HepG2 (cell line): ENCODE measurements around the gene ST3GAL2.

ENCODE experiments used
- ATF1 ChIP-seq: IDR thresholded peaks from 2 replicates; pipeline ENCODE4 v1.6.1; 2016; ENCODE audit warnings: mild to moderate bottlenecking, control low read depth
- EP300 ChIP-seq, 3 experiments: sonication (generic) in 1 of 3; formaldehyde crosslinking in 1 of 3; IDR thresholded peaks; 2 replicates each; pipeline versions ENCODE4 v1.5.1 to v1.6.1; 2011 to 2020; ENCODE audit warnings: low read depth in 2 of 3, low read length in 2 of 3, borderline replicate concordance in 1 of 3, improper control_type of control experiment in 1 of 3, mild to moderate bottlenecking in 1 of 3, missing genetic modification reagents in 1 of 3, moderate library complexity in 1 of 3
- ETV6 ChIP-seq: sonication (generic); formaldehyde crosslinking; conservative IDR thresholded peaks from 2 replicates; pipeline ENCODE4 v1.4.0; 2020; ENCODE audit warnings: missing genetic modification reagents
- EZH2 ChIP-seq: conservative IDR thresholded peaks from 2 replicates; pipeline ENCODE4 v1.6.1; 2012; ENCODE audit warnings: mild to moderate bottlenecking, low read depth, low read length, moderate library complexity
- HNRNPL ChIP-seq: fragments of 200-400 bp; formaldehyde crosslinking; IDR thresholded peaks from 2 replicates; pipeline ENCODE4 v1.6.1; 2017; ENCODE audit warnings: mild to moderate bottlenecking, low read depth, low read length
- MZF1 ChIP-seq: sonication (generic); formaldehyde crosslinking; IDR thresholded peaks from 2 replicates; pipeline ENCODE4 v1.8.1; 2023; ENCODE audit warnings: mild to moderate bottlenecking, missing genetic modification reagents, borderline replicate concordance
- SP1 ChIP-seq, 2 experiments: fragments of 450-650 bp in 1 of 2; sonication (generic) in 1 of 2; formaldehyde crosslinking in 1 of 2; IDR thresholded peaks; 2 replicates each; pipeline versions ENCODE4 v1.4.0 to v1.6.1; 2016 to 2020; ENCODE audit warnings: missing genetic modification reagents in 1 of 2
- STAG1 ChIP-seq: sonication (generic); formaldehyde crosslinking; IDR thresholded peaks from 2 replicates; pipeline ENCODE4 v1.4.0; 2020; ENCODE audit warnings: missing genetic modification reagents
- YY1 ChIP-seq: IDR thresholded peaks from 2 replicates; pipeline ENCODE4 v1.6.1; 2011; ENCODE audit warnings: low read length, low read depth, moderate library complexity, mild to moderate bottlenecking; ENCODE audit not compliant: insufficient read depth, insufficient replicate concordance
- ZNF589 ChIP-seq: sonication (generic); formaldehyde crosslinking; conservative IDR thresholded peaks from 2 replicates; pipeline ENCODE4 v1.8.0; 2022; ENCODE audit warnings: mild to moderate bottlenecking, moderate library complexity, missing genetic modification reagents
- TF ChIP-seq, protein P1 (sequence below): sonication (generic); formaldehyde crosslinking; IDR thresholded peaks from 2 replicates; pipeline ENCODE4 v1.4.0; 2020; ENCODE audit warnings: mild to moderate bottlenecking, missing genetic modification reagents
- TF ChIP-seq, protein P2 (sequence below): sonication (generic); formaldehyde crosslinking; IDR thresholded peaks from 2 replicates; pipeline ENCODE4 v1.4.0; 2020; ENCODE audit warnings: missing genetic modification reagents
- TF ChIP-seq, protein P3 (sequence below): sonication (generic); formaldehyde crosslinking; IDR thresholded peaks from 2 replicates; pipeline ENCODE4 v1.5.0; 2020; ENCODE audit warnings: mild to moderate bottlenecking, missing genetic modification reagents, moderate library complexity
- TF ChIP-seq, protein P4 (sequence below): sonication (generic); formaldehyde crosslinking; IDR thresholded peaks from 2 replicates; pipeline ENCODE4 v1.4.0; 2020; ENCODE audit warnings: missing genetic modification reagents

DNA sequence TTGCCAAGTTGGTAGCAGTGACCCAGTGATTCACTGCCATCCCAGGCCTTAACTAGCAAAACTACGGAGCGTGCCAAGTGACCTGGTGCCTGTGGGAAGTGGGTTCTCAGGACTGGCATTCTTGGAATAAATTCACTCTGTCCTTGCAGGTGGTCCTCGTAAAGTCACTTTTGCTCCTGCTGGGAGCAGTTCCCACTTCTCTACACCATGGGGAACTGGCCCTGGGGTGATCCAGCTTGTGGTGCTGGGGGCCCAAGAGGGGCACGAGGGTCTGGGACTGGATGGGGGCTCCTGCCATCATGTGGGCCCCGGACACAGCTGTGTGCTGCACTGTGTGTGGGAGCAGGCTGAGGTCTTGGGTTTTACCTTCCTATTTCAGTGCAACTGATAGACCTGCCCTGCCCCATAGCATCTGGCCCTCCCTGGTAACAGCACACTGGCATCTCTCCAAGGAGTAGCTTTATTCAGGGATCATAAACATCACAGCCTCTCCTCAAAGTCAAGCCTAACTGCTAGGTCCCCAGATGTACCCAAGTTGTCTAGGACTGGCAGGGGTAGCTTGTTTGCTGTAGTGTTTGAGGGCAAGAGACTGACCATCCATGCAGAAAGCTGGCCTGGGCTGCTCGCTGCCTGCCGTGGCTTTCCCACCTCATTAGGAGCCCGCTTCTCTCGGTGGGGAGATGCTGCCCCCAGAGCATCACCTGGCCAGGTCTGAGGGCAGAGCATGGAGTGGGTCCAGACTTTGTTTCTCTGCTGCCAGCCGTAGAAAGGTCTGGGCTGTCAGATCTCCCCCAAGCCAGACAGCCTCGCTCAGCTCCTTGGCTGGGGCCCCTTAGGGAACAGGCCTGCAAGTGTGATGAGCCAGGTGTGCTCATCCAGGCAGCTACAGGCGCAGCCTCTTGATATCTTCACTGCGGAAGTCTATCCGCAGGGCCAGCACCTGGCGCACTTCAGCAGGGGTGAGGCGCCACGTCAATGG, 41.5 kb upstream of the ST3GAL2 start:
- TF ChIP-seq SP1 (IDR thresholded peaks at IDR 0.05) (no peak), SP1 (CRISPR knock-in tag; IDR thresholded peaks at IDR 0.05) (no peak), EP300 (IDR thresholded peaks at IDR 0.05; ENCODE audit: low read depth in 2 of 2, low read length in 2 of 2) (no peak), EP300 (CRISPR knock-in tag; IDR thresholded peaks at IDR 0.05; ENCODE audit: borderline replicate concordance) (no peak), ETV6 (CRISPR knock-in tag) (no peak), EZH2 (no peak), YY1 (no peak), ZNF589 (CRISPR knock-in tag) (no peak), MZF1 (CRISPR knock-in tag) (no peak), ATF1 (CRISPR knock-in tag) (no peak), STAG1 (CRISPR knock-in tag) (no peak), HNRNPL (no peak)
- TF ChIP-seq, protein P1, sequence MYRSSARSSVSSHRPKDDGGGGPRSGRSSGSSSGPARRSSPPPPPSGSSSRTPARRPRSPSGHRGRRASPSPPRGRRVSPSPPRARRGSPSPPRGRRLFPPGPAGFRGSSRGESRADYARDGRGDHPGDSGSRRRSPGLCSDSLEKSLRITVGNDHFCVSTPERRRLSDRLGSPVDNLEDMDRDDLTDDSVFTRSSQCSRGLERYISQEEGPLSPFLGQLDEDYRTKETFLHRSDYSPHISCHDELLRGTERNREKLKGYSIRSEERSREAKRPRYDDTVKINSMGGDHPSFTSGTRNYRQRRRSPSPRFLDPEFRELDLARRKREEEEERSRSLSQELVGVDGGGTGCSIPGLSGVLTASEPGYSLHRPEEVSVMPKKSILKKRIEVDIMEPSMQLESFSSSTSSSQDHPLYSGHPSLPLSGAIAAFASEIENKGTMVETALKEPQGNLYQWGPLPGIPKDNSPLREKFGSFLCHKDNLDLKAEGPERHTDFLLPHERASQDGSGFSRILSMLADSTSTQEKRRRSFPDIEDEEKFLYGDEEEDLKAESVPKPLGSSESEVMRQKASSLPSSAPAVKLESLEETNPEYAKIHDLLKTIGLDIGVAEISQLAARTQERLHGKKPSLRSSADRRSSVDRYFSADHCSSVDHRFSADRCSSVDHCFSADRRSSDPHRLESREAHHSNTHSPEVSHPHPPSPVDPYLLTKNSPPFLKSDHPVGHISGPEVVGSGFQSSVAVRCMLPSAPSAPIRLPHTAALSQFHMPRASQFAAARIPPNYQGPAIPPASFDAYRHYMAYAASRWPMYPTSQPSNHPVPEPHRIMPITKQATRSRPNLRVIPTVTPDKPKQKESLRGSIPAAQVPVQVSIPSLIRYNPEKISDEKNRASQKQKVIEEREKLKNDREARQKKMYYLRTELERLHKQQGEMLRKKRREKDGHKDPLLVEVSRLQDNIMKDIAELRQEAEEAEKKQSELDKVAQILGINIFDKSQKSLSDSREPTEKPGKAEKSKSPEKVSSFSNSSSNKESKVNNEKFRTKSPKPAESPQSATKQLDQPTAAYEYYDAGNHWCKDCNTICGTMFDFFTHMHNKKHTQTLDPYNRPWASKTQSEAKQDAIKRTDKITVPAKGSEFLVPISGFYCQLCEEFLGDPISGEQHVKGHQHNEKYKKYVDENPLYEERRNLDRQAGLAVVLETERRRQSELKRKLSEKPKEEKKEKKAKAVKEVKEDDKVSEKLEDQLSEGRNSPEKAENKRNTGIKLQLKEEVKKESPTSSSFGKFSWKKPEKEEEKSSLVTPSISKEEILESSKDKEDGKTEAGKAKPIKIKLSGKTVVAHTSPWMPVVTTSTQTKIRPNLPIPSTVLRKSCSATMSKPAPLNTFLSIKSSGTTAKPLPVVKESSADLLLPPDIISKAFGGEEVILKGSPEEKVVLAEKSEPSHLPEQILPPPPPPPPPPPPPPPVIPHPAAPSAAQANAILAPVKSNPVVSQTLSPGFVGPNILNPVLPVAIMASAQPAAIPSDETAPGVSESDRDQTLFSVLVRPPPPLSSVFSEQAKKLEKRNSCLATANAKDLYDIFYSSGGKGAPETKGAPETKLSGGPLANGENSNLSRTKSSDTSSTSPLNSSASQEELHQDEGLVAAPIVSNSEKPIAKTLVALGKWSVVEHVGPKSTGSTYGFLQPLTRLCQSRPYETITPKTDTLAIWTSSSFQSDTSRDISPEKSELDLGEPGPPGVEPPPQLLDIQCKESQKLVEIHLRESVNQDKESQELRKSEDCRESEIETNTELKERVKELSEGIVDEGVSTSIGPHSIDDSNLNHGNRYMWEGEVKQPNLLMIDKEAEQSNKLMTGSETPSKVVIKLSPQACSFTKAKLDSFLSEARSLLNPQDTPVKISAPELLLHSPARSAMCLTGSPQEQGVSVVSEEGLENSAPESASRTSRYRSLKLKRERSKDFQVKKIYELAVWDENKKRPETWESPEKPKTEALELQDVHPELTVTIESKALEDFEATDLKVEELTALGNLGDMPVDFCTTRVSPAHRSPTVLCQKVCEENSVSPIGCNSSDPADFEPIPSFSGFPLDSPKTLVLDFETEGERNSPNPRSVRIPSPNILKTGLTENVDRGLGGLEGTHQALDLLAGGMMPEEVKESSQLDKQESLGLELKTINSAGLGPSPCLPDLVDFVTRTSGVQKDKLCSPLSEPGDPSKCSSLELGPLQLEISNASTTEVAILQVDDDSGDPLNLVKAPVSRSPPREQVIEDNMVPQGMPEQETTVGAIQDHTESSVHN (CRISPR knock-in tag) = no peak
- TF ChIP-seq, protein P2, sequence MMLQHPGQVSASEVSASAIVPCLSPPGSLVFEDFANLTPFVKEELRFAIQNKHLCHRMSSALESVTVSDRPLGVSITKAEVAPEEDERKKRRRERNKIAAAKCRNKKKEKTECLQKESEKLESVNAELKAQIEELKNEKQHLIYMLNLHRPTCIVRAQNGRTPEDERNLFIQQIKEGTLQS = no peak
- TF ChIP-seq, protein P3, sequence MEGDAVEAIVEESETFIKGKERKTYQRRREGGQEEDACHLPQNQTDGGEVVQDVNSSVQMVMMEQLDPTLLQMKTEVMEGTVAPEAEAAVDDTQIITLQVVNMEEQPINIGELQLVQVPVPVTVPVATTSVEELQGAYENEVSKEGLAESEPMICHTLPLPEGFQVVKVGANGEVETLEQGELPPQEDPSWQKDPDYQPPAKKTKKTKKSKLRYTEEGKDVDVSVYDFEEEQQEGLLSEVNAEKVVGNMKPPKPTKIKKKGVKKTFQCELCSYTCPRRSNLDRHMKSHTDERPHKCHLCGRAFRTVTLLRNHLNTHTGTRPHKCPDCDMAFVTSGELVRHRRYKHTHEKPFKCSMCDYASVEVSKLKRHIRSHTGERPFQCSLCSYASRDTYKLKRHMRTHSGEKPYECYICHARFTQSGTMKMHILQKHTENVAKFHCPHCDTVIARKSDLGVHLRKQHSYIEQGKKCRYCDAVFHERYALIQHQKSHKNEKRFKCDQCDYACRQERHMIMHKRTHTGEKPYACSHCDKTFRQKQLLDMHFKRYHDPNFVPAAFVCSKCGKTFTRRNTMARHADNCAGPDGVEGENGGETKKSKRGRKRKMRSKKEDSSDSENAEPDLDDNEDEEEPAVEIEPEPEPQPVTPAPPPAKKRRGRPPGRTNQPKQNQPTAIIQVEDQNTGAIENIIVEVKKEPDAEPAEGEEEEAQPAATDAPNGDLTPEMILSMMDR (CRISPR knock-in tag) = no peak
- TF ChIP-seq, protein P4, sequence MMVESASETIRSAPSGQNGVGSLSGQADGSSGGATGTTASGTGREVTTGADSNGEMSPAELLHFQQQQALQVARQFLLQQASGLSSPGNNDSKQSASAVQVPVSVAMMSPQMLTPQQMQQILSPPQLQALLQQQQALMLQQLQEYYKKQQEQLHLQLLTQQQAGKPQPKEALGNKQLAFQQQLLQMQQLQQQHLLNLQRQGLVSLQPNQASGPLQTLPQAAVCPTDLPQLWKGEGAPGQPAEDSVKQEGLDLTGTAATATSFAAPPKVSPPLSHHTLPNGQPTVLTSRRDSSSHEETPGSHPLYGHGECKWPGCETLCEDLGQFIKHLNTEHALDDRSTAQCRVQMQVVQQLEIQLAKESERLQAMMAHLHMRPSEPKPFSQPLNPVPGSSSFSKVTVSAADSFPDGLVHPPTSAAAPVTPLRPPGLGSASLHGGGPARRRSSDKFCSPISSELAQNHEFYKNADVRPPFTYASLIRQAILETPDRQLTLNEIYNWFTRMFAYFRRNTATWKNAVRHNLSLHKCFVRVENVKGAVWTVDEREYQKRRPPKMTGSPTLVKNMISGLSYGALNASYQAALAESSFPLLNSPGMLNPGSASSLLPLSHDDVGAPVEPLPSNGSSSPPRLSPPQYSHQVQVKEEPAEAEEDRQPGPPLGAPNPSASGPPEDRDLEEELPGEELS (CRISPR knock-in tag) = no peak
